NCI-H524 (cell line): ENCODE data around the gene AOPEP.
"Not testable (repeated sequence)": the region's sequence is repeated elsewhere in the genome, so short reads cannot be mapped to it uniquely, and the experiment has no call there.

Experiments used
- DNase-seq, 2 experiments: peaks; one replicate each; lab custom pipeline; 2025; lab: John Stamatoyannopoulos, UW

AOPEP gene

GRCh38 chr9:95017661-95018060 is 291.2 kb downstream of the AOPEP start:
- no peak for DNase-seq

GRCh38 chr9:95018099-95018936 is 291.8 kb downstream of the AOPEP start:
- no peak for DNase-seq

GRCh38 chr9:95020644-95021043 is 294.1 kb downstream of the AOPEP start:
- DNase-seq, result not testable (repeated sequence)

- DNase-seq, result no peak
Observed at GRCh38 chr9:95021166-95021886, 294.8 kb downstream of the AOPEP start.

- DNase-seq, result no peak
Observed at GRCh38 chr9:95022657-95023056, 296.2 kb downstream of the AOPEP start.

- DNase-seq, result no peak
Observed at GRCh38 chr9:95023217-95024003, 296.9 kb downstream of the AOPEP start.

- DNase-seq, result no peak
Observed at GRCh38 chr9:95024097-95024671, 297.7 kb downstream of the AOPEP start.

GRCh38 chr9:95025213-95026147 is 299.0 kb downstream of the AOPEP start:
- DNase-seq, result no peak

- DNase-seq, result no peak
Observed at GRCh38 chr9:95026148-95026524, 299.6 kb downstream of the AOPEP start.

- peak in 1 of 2 experiments; percentile 25 for DNase-seq
Observed at GRCh38 chr9:95027914-95028852, 301.7 kb downstream of the AOPEP start.

GRCh38 chr9:95028853-95029219 is 302.3 kb downstream of the AOPEP start:
- no peak for DNase-seq

- no peak for DNase-seq
Observed at GRCh38 chr9:95029288-95029687, 302.8 kb downstream of the AOPEP start.

- no peak for DNase-seq
Observed at GRCh38 chr9:95029720-95030119, 303.2 kb downstream of the AOPEP start.

GRCh38 chr9:95030344-95030743 is 303.8 kb downstream of the AOPEP start:
- DNase-seq, result no peak

- no peak for DNase-seq
Observed at GRCh38 chr9:95030920-95031642, 304.6 kb downstream of the AOPEP start.

GRCh38 chr9:95031711-95032461 is 305.4 kb downstream of the AOPEP start:
- no peak for DNase-seq

GRCh38 chr9:95032580-95033341 is 306.3 kb downstream of the AOPEP start:
- DNase-seq, result no peak

GRCh38 chr9:95035846-95036245 is 309.3 kb downstream of the AOPEP start:
- DNase-seq, result no peak
